T-helper 1 cell (primary cell): ENCODE data around the gene CSTB.
A peak's percentile ranks its signal among the peaks of the same experiment; 100 is the strongest.

ENCODE experiments used
- DNase-seq, 5 donors: peaks; one replicate each; pipeline ENCODE4 v3.0.0-alpha.2; 2012 to 2020

The CSTB gene

DNA sequence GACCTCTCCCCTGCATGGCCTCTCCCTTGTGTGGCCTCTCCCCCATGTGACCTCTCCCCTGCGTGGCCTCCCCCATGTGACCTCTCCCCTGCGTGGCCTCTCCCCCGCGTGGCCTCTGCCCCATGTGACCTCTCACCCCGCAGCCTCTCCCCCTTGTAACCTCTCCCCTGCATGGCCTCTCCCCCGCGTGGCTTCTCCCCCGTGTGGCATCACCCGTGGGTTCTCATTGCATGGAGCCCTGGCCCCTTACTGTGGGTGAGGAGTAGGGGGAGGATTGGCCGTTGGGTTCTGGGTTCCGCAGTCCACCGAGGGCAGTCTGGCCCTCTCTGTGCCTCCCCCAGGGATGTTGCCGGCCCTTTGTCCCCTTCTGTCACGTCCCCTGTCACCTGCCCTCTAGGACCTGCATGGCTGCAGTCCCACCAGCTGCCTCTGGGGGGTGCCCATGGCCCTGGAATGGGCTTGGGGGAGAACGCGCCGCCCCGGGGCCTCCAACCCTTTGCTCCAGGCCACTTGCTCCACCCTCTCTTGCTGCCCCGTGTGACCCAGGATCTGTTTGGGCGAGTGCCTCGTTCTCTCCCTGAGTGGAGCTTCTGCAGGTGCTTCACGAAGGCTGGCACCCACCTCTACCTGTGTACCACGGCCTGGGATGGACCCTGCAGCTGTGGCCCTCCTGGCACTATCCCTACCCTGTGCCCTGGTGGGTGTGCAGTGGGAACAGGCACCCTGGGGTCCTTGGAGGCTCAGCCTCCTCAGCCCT lies 34.6 kb upstream of the CSTB start:
- DNase-seq, result peak; percentile 64 to 86 (median 80)

DNA sequence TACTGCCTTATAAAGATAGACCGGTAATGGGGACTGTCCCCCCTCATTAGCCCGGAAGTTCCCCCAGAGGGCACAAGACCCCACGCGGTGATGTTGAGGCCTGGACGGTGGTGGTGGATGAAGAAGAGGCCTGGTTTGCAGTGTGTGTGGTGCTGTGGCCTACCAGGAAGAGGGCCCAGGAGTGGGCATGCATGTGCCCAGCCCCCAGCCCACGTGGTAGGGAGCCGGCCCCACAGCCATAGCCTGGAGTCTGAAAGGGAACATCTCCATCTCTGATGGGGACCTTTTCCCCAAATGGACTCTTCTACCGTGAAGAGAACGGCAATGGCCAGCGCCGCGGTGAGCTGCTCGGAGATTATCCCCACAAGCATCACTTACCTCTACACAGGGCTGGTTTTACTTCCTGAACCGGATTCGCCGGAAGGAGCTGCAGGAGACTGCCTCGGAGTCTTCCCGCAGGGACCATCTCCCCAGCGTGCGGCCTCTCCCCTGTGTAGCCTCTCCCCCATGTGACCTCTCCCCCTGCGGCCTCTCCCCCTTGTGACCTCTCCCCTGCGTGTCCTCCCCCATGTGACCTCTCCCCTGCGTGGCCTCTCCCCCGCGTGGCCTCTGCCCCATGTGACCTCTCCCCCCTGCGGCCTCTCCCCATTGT lies 33.9 kb upstream of the CSTB start:
- no peak for DNase-seq

DNA sequence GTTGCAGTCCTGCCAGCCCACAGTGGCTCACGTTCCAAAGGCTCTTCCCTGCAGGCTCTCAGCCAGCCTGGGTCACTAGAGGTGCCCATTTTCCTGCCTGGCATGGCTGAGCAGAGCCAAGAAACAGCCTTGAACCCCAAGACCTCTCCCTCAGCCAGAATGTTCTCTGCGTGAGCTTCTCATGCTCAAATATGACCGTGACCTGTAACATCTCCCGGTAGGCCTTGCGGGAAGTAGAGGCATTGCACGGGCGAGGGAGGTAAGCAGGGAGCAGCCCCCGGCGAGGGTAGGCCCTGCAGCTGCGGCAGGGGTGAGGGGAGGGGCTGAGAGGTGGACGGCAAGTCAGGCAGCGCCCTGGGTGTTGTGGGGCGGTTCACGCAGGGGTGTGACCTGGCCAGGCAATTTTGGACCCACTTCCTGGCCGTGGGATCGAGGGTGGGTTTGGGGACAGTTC lies 33.3 kb upstream of the CSTB start:
- no peak for DNase-seq

DNA sequence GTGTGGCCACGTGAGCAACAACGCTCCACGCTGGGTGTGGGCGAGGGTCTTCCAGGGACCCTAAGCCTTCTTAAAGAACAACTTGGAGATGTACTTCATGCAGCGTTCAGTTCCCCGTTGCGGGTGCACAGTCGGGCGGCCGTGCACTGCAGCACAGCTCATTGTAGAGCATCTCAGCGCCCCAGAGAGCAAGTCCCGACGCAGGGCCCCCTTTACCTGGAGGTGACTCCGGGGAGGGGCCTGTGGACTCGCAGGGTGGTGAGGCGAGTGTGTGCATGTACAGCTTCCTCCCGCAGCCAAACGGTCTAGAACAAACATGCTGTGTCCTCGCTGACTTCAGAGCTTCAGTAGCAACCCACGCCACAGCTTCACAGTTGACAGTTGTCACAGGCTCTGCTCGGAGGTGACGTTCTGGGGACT lies 32.7 kb upstream of the CSTB start:
- no peak for DNase-seq

DNA sequence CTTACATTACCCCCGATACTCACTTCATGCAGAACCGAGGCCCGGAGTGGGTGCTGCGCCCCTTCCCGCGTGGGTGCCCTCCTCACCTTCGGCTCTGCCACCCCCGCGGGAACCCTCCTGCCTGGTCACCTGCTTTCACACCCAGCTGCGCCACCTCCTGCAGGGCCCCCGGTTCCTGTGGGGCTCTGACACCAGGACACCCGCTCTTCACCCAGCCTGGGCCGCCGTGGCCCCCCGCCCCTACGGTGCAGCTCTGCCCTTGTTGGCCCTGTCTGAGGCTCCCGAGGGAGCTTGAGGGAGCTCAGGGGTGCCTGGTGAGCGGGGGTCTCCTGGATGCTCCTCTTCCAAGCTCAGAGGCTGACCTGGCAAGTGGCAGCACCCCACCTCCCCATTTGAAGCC lies 32.3 kb upstream of the CSTB start:
- DNase-seq, result no peak

DNA sequence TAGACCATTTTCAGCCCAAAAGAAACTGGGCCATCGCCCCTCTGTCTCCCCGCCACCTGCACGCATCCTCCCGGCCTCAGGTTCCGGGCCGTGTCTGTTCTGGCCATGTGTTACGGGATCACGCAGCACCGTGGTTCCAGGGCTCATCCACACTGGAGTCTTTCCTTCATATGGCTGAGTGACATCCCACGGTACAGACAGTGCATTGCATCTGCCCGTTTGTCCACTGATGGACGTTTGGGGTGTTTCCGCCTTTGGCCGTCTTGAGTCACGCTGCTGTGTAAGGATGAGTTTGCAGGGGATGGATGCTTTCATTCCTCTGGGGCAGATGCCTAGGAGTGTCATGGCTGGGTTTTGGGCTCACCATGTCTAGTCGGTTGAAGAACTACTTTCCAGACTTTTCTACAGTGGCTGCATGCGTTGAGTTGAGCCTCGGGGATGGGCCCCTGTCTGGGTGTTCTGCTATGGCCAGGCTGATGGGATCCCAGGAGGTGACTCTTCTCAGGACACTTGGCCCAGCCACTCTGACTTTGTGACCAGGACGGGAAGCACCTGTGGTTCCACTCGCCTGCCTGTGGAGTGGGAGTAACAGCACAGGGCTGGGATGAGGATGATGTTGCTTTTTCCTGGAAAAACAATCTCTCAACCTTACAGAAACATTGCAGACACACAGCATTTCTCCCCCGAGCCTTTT lies 30.1 kb upstream of the CSTB start:
- no peak for DNase-seq

DNA sequence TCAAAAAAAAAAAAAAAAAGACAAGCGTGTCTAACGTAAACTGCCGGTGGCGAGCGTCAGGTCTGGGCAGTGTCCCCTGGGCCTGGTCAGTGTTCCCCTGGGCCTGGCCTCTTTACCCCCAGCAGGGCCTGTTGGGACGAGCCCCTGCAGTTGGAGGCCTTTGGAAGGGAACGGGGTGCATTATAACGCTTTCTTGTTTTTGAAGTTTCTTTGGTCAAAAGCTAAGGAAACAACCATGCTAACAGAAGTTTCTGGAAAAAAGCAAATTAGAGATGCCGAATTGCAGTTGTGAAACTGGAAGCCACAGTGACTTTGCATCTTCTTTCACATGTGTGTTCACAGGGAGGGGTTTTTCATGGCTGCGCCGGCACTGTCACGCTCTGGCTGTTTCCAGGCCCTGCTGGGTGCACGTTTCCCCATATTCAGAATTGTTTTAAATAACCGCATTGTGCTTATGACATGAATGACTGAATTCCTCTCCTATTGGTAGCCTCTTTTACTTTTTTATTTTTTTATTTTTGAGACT lies 29.2 kb upstream of the CSTB start:
- no peak for DNase-seq

DNA sequence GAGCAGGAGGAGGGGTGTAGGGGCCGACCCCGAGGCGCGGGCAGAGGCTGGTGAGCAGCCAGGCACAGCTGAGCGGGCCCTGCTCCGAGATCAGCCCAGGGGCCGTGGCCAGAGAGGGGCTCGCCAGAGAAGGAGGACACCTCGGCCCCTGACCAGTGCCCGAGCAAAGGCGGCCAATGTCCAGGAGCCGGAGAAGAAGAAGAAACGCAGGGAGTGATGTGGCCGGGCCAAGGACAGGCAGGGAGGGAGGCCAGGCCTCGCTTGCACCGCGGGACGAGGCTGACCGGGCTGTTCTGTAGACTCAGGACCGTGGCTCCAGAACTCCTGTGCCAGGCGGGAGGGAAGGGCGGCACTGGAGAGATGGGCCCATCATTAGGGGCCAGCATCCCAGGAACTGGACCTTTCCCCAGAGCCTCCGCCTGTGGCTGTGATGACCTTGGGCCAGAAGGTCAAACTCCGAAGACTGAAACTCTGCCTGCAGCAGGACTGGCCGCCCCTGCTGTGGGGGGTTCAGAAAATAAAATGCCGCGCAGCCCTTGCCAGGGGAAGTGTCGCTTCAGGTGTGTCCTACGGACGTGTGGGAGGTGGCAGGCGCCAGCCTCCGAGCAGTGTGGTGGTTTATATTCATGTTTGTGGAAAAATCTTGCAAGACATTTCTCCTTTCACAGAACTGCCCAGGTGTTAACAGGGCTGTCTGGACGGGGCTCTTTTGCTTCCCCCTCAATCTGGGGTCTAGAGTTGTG lies 27.6 kb upstream of the CSTB start:
- no peak for DNase-seq

DNA sequence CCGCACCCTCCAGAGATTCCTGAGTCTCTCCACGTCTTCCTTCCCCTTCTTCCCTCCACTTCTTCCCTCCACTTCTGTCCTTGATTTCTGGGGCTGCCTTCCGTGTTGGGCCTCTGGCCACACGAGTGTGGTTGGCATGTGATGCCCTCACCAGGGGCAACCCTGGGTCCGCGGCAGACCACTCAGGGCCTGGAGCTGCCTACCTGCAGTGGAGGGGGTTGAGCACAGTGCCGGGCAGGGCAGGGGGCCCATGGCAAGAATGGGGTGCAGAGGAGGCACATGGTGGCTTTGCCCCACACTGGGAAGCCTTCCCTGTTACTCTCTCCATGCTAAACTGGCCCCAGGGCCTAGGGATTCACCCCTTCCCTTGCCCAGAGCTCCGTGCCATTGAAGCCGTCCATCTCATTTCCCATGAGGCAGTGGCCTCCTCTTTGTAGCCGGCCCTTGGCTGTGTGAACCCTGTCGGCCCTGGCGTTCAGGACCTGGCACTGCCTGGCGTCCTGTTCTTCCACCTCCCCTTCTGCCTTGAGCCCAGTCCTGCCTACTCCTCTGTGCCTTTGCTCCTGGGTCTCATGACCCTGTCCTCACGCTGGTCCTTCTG lies 26.7 kb upstream of the CSTB start:
- no peak for DNase-seq

DNA sequence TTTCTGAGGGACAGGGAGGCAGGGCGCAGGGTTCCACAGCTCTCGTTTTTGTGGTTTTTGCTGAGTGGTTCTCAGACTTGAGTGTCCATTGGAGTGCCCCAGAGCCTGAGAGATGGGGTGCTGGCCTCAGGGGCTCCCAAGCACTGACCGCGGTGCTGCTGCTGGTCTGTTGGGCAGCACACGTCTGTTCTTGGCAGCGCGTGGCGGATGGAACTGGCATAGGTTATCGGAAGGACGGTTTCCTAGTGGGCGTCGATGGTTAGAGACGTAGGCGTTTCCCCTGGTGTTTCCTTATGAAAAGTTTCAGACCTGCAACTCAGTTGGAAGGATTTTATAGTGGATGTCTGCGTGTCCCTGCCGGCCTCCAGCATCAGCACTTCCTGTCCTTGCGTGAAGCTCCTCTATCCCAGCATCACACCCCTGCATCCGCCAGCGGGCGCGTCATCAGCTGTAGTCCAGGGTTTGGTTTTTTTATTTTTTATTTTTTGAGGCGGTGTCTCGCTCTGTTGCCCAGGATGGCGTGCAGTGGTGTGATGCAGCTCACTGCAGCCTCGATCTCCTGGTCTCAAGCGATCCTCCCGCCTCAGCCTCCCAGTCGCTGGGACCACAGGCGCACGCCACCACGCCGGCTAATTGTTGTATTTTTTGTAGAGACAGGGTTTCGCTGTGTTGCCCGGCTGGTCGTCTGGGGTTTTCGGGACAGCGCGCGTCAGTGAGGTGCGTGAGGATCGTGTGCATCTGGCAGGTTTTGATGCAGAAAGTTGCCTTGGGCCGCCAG lies 25.1 kb upstream of the CSTB start:
- DNase-seq, result no peak

DNA sequence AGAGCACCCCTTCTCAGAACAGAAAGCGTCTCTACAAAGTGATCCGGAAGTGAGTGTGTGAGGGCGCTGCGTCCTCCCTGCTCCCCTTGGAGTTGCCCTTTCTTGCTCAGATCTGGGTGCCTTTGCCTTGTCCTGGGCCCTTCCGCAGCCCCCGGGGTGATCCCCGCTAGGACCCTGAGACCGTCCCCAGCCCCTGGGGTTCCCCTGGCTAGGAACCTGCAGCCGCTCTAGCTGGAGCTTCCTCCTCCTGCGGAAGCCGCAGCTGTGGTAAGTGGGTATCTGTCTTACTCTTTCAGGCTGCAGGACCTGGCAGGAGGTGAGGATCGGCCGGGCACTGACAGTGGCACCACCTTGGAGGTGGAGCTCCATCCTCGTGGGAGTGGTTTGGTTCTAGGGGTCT lies 24.5 kb upstream of the CSTB start:
- no peak for DNase-seq

DNA sequence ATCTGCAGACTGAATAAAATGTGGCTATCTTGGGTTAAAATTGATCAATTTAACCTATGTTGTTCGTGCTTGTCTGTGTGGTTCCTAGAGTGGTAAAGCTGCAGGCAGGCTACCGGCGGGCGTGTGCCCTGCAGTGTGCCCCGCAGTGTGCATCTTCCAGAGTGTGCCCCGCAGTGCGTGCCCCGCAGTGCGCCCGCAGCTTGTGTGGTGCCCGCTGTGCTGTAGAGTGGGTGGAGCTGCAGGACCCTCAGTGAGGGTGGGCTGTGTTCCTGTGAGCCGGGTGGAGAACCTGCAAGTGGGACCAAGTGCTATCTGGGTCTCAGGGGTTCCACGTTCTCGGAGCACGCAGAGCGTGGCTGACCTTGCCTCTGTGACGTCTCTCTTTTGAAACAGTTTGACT lies 24.0 kb upstream of the CSTB start:
- no peak for DNase-seq

DNA sequence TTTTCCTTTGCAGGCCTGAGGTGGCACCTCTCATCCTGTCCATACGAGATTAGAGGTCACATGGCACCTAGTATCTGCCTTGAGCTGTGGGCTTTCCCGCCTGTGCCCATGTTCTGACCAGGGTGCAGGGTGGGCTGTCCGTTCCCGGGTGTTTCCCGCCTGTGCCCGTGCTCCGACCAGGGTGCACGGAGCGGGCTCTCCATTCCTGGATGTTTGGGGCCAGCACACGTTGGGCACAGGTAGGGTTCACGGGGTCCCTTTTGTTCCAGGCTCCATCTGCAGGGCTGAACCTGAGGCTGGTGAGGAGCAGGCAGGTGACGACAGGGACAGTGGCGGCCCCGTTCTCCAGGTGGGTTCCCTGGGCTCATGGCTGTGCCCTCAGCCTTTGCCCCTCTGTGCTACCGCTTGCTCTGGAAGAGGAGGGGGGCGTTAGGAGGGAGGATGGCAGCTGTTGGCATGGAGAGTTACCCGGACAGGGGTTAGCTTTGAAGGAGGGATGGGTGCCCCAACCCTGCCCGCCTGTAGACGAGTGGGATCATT lies 23.3 kb upstream of the CSTB start:
- DNase-seq, result no peak

DNA sequence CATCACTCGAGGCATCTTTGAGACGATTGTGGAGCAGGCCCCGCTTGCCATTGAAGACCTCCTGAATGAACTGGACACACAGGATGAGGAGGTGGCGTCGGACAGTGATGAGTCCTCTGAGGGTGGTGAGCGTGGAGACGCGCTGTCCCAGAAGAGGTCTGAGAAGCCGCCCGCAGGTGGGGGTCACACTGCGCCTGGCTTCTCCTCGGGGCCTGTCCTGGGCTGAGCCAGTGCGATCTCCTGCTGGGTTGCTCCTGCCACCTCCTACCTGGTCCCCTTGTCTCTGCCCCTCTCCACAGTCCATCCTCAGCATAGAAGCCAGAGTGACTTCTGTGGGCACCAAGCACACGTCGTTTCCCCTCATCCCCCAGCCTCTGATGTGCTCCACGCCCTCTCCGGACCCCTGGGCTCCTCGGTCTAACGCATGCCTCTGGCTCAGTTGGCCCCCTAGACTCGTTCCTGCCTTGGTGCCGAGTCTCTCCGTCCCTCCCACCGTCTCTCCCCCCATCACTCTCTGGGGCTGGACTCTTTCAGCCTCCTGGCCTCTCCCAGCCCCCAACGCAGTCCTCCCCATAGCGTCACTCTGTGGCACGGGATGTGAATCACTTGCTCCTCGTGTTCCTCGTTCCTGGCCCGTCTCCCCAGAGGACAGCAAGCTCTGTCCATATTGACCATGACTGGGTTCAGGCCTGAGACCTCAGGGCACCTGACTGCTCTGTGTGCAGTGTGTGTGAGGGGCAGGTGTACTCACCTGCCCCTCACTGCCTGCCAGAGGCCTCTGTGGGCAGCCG lies 22.0 kb upstream of the CSTB start:
- no peak for DNase-seq

DNA sequence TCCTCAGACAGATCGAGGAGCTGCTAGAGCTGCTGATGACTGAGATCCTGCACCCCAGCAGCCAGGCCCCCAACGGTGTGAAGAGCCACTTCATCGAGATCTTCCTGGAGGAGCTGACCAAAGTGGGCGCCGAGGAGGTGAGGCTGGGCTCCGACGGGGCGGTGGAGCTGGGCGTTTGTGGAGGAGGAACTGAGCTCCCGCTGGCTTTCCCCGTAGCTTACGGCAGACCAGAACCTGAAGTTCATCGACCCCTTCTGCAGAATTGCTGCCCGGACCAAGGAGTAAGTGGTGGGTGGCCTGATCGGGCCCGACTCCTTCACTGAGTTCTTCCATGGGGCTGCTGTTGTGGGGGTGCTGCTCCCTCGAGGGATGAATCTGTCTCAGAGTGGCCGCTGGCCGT lies 21.3 kb upstream of the CSTB start:
- DNase-seq, result no peak

DNA sequence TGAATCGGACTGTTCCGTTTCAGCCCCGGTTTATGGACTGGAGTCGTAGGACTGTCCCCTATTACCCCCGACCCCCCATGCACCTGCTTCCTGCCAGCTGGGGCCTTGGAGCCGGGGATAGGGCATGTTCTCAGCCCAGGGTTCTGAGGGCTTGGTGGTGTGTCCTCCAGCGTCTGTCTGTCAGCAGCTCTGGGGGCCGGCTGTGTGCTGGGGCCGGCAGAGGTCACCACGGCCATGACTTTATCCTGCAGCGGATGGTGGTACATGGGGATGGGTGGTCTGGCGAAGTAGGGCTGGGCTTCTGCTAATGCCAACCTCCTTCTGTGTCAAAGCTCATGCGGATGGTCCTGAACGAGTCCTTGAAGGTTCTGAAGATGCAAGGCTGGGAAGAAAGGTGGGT lies 18.7 kb upstream of the CSTB start:
- DNase-seq, result no peak

DNA sequence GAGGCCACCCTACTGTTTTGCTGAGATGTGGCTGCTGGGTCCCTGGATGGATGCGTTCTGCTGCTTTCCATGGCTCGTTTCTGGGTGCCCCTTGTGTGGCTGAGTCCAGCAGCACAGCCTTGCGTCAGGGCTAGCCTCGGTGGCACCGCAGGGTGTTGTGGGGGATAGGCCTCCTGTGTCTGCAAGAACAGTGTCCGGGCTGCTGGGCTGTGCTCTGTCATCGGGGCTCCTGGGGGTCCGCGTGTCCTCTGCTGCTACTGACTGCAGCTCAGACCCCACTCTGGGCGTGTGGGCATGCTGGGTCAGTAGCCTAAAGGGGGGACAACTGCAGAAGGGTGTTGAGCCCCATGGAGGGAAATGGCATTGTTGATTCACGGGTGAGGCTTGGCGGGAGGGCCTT lies 18.2 kb upstream of the CSTB start:
- DNase-seq, result no peak

DNA sequence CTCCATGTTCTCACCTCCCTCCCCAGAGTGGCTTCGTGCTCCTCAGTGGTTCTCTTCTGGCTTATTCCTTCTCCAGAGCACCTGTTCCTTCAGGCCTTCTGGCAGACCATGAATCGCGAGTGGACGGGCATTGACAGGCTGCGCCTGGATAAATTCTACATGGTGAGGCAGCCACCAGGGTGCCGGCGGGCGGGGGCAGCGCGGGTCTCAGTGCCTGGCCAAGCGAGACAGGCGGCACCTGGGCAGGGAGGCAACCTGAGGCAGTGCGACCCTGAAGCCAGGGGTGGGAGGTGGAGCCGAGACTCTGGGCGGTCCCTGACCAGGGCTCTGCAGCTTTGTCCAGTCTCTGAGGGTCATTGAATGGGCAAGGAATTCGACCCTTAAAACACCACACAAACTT lies 17.1 kb upstream of the CSTB start:
- no peak for DNase-seq

DNA sequence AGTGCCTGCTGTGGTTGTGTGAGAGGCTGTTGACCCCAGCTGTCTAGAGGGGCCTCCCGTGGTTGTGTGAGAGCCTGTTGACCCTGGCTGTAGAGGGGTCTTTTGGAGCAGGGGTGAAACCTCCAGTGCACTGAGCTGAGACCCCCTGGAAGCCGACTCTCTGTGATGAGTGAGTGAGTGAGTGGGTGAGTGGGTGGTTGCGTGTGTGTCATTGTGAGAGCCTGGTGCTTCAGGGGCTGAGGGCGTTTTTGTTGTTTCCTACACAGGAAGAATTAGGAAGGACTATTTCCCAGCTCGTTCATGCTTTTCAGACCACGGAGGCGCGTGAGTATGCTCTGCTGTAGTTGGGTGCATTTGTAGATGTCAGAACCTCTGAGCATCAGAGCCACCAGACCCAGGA lies 16.3 kb upstream of the CSTB start:
- no peak for DNase-seq

DNA sequence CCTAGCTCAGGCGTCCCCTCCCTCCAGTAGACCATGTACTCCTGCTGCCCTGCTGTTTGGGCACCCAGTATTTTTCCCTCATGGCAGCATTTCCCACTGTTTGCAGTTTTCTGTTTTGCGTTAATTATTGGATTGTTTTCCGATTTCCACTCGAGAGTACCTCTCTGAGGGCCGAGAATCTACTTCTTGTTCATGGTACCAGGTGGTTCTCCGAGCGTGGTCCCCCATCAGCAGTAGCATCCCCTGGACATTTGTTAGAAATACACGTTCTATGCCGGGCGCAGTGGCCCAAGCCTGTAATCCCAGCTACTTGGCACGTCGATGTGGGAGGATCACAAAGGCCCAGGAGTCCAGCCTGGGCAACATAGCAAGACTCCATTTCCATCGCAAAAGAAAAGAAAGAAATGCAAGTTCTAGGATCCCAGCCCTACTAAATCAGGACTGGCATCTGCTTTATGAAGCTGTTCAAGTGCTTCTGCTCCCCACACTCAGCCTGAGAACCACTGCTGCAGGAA lies 14.0 kb upstream of the CSTB start:
- DNase-seq, result no peak
